T1000 (cell line): ENCODE measurements around the gene SHROOM2.
"Not testable (repeated sequence)": the region's sequence is repeated elsewhere in the genome, so short reads cannot be mapped to it uniquely, and the experiment has no call there.

Experiments used
- DNase-seq: peaks from one replicate; lab custom pipeline; 2025; ENCODE audit warnings: mixed read lengths; lab: John Stamatoyannopoulos, UW

Gene SHROOM2

GRCh38 chrX:9785254-9785943 is 830 bp upstream of the SHROOM2 start:
- DNase-seq, result no peak

DNA sequence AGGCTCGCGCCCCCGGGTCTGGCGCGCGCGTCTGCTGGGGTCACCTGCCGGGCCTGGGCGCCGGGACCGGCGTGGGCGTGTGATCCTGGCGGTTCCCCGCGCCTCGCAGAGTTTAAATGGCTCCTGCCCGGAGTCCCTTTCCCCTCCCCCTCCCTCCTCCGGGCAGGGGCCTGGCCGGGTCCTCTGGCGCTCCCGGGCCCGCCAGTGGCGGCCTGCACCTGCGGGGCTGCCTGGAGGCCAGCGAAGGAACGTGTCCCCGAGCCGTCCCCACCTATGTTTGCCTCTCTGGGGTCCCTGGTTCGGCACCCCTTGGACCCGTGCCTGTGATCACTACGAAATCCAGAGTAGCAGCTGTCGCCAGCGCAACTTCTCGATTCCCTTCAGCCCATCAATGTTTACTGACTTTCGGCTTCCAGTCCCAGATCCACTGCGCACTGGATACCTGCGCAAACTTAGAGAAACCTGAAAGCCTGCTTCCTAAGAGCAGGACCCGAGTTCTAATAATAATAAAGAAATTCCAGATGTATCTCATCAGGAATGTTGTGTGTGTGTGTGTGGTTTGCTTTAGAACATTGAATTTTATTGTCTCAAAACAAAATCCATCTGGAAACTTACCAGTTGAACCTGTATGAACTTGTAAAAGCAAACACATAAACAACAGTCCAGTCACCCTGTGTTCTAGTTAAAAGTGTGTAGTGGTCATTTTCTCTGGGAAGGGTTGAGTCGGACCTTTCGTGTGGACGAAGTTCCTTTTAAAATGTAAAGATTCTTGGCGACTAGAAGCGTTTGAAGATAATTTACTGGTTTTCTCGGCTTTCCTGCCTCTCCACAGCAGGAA is 788 bp downstream of the SHROOM2 start:
- no peak for DNase-seq

- DNase-seq, result no peak
Measured at GRCh38 chrX:9788911-9789310, 2.7 kb downstream of the SHROOM2 start.

GRCh38 chrX:9789555-9789954 is 3.3 kb downstream of the SHROOM2 start:
- no peak for DNase-seq

DNA sequence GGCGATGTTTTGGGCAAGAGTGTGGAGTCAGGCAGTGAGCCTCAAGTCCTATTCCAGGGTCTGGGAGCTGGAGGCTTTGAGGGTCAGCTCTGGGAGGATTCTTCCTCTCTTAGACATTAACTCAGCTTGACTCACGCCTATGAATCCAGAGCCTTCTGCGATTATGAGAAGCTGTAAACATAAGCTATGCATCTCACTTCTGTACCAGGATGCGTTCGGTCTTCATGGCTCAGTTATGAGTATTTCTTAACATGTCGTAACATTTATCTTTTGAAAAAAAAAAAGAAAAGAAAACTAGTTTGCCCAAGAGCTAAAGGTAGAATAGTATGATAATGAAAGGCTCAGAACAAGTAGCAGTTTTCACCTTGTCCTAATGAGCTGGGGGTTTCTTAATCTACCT is 4.6 kb downstream of the SHROOM2 start:
- no peak for DNase-seq

- DNase-seq, result no peak
Measured at GRCh38 chrX:9794495-9794894, 8.3 kb downstream of the SHROOM2 start.

DNA sequence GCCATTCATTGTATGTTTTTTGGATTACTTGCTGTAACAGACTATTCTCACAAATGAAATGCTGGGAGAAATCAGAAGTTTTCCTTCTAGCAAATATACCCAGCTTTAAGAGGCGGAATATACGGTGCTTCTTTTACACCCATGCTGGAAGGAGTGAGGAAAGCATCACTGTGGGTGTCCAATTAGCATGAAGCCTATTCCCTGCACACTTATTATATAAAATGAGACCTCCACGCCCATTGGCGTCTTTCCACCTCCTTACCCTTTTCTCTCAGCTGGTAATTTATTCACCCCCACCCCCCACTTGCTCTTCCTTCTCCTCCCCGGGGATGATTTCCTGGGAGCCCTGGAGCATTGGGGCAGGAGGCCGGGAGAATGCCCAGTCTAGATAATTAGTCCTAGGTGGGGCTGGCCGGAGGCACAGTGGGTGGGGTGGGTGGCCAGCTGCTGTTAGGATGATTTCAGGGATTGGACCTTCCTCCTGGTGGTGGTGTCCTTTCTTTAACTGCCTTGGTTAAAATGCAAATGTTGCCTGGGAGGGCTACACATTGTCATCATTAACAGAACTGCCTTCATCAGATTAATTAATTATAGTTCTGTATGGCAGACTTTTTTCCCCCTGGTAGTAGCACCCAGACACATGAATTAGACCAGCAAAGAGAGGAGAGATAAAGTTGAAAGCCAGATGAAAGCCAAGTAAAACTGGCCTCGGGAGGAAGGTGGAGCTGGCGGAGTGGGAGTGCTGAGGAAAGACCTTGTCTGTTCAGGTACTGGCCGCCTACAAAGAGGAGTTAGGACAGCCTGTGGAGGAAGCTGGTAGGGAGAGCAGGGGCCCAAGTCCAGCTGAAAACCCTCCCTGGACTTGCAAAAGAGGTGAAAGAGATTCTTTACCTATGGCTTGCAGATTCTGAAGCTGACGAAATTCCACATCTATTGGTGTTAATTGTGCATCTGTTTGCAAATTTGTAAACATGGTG is 11.4 kb downstream of the SHROOM2 start:
- no peak for DNase-seq

GRCh38 chrX:9802737-9803136 is 16.5 kb downstream of the SHROOM2 start:
- no peak for DNase-seq

DNA sequence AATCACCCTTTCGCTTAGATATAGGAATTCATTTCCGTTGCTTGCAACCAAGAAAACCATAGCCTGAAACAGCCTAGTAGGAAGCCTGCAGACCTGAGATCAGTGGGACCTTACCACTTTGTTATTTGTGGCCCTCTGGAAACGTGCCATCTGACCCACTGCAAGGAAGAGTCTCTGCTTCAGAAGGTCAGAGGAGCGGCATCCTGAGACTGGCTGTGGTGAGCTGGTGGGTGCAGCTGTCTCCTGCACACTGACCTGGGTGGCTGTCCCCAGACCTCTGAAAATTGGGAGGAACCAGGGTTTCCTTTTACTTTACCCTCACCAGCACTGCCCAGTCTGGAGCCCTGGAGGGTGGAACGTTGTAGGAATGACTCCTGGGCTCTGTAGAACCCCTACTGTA is 18.2 kb downstream of the SHROOM2 start:
- no peak for DNase-seq

- no peak for DNase-seq
Measured at GRCh38 chrX:9805956-9806355, 19.7 kb downstream of the SHROOM2 start.

DNA sequence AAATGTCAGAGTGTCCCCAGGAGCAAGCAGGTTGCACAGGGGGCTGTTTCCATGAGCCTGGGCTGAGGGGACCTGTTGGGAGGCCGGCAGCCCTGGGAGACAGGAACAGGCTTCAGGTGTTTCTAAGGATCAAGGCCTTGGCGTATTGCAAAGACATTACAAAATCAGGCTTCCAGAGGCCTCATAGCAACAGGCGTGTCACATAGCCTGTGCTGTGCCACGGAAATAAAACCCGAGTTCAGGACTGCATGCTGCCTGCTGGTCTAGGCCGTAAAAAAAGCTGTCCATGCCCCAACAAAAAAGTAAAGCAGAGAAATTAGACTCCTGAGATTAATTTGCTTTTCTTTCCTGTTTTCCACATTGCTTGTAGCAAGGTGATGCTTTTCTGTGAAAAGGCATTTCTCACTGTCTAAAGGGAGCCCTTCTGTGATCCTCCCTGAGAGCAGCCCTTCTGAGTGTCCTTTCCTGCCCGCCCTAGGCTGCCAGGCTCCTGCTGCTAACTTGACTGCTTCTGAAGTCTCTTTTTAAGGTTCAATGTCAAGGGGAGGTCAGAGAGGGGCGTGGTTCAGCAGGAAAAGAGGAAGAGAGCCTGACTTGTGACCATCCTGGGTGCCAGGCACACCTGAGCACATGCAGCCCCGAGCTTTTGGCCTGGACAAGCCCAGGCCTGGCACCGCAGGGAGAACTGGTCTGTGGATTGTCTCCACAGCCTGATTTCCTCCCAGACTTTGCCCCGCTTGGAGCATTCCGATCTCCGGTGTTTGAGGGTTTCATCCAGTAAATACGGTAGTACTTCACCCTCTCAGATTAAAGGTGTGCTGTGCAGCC is 21.3 kb downstream of the SHROOM2 start:
- DNase-seq, result no peak

GRCh38 chrX:9809876-9810275 is 23.6 kb downstream of the SHROOM2 start:
- not testable (repeated sequence) for DNase-seq

GRCh38 chrX:9811086-9811485 is 24.9 kb downstream of the SHROOM2 start:
- DNase-seq, result not testable (repeated sequence)

GRCh38 chrX:9816084-9816700 is 30.0 kb downstream of the SHROOM2 start:
- peak; percentile 3 for DNase-seq

- DNase-seq, result no peak
Measured at GRCh38 chrX:9821572-9821971, 35.3 kb downstream of the SHROOM2 start.

- no peak for DNase-seq
Measured at GRCh38 chrX:9824554-9824953, 38.3 kb downstream of the SHROOM2 start.

GRCh38 chrX:9825129-9825790 is 39.0 kb downstream of the SHROOM2 start:
- no peak for DNase-seq

GRCh38 chrX:9825966-9826365 is 39.7 kb downstream of the SHROOM2 start:
- DNase-seq, result no peak

DNA sequence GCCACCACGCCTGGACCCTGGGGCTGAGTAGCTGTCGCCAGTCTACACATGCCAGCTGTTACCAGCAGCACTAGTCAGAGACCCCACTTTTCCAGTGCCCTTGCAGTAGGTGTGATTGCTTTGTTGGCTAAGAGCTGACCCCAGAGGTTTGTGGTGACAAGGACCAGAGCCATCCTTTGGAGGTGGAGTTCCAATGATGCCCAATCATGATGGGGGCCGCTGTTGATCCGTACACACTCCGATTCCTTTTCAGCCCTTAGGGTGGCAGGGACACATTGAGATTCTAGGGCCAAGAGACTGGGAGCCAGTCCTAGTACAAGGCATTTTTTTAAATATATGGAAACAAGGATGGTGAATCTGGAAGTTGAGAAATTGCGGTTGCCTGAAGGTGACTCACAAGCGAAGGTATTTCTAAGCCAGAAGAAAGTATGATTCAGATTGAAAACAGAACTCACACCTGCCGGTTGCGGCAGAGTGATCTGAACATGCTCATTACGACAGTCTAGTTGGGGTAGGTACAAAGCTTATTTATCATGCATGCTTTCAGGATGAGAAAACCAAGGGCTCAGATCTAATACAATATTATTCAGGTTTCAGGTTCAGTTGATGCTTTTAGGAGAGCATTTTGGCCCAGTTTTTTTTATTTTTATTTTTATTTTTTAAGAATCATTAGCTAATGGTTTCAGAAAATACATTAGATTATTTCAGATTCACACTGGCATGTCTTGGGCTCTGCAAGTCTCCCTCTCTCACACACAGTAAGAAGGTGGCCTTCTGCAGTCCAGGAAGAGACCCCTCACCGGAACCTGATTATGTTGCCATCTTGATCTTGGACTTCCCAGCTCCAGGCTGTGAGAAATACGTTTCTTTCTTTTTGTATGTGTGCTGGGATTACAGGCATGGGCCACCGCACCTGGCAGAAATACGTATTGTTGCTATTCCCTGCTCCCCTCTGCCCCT is 43.4 kb downstream of the SHROOM2 start:
- peak; percentile 21 for DNase-seq
